Osteoblast (primary cell): ENCODE data around the gene BBOX1. TPM values are rescaled to one million over a fixed set of nuclear protein-coding genes. Genes with fewer than 3 reads are reported as not detected.

Experiments used
- DNase-seq: peaks from one replicate; pipeline ENCODE4 v3.0.0; 2011; ENCODE audit warnings: low spot score, mixed read lengths; ENCODE audit not compliant: insufficient read length; ENCODE audit errors: missing footprints
- H2AFZ ChIP-seq: 2 replicates; pipeline ENCODE4 v1.6.0; 2011; ENCODE audit warnings: mild to moderate bottlenecking, low read length
- H3K27ac ChIP-seq: 2 replicates; pipeline ENCODE4 v1.5.1; 2011; ENCODE audit warnings: mild to moderate bottlenecking, low read depth, low read length, moderate library complexity
- H3K27me3 ChIP-seq: 2 replicates; pipeline ENCODE4 v1.6.0; 2012; ENCODE audit warnings: mild to moderate bottlenecking, control low read depth, inconsistent platforms, low read length, moderate library complexity; ENCODE audit not compliant: insufficient read depth
- H3K36me3 ChIP-seq: 2 replicates; pipeline ENCODE4 v1.5.1; 2011; ENCODE audit warnings: mild to moderate bottlenecking, low read length, control low read depth, moderate library complexity; ENCODE audit not compliant: insufficient read depth
- H3K4me1 ChIP-seq: 2 replicates; pipeline ENCODE4 v1.5.1; 2011; ENCODE audit warnings: mild to moderate bottlenecking, low read length, control low read depth, moderate library complexity; ENCODE audit not compliant: insufficient read depth
- H3K4me2 ChIP-seq: 2 replicates; pipeline ENCODE4 v1.6.0; 2011; ENCODE audit warnings: mild to moderate bottlenecking, low read length; ENCODE audit not compliant: insufficient read depth
- H3K4me3 ChIP-seq: fragments of 200-600 bp; sonication (generic); 3 replicates; pipeline ENCODE4 v1.5.1; 2012; ENCODE audit warnings: mild to moderate bottlenecking, low read length, inconsistent platforms; ENCODE audit not compliant: insufficient read depth
- H3K79me2 ChIP-seq: 2 replicates; pipeline ENCODE4 v1.6.0; 2012; ENCODE audit warnings: mild to moderate bottlenecking, low read length, control low read depth, inconsistent platforms; ENCODE audit not compliant: insufficient read depth
- H3K9me3 ChIP-seq: 2 replicates; pipeline ENCODE4 v1.5.1; 2011; ENCODE audit warnings: low read depth, low read length, control low read depth
- H4K20me1 ChIP-seq: 2 replicates; pipeline ENCODE4 v1.6.0; 2012; ENCODE audit warnings: mild to moderate bottlenecking, low read length, control low read depth; ENCODE audit not compliant: insufficient read depth
- CTCF ChIP-seq: IDR thresholded peaks from 2 replicates; pipeline ENCODE4 v1.5.1; 2011; ENCODE audit warnings: mild to moderate bottlenecking, low read depth, low read length, moderate library complexity; ENCODE audit errors: extremely low read depth
- total RNA-seq: library from RNA; depleted of rRNA; stranded (reverse); fragments of >200 nt; gene quantifications from 2 replicates; pipeline ENCODE4 v1.2.3, GENCODE V29; 2012

The BBOX1 gene
- total RNA-seq, 1 donor, result 0.36 TPM

GRCh38 chr11:27002431-27002830, 38.2 kb upstream of the BBOX1 start:
- no peak overlapping the region for H2AFZ ChIP-seq
- no peaks in the 10 kb centered on the region for H4K20me1 ChIP-seq
- H3K27me3 ChIP-seq, result no peaks in the 10 kb centered on the region
- no peak overlapping the region for H3K27ac ChIP-seq
- H3K36me3 ChIP-seq, result no peaks in the 10 kb centered on the region
- TF ChIP-seq CTCF, result no peak
- no peak for DNase-seq
- no peaks in the 10 kb centered on the region for H3K9me3 ChIP-seq
- H3K4me2 ChIP-seq, result no peak overlapping the region
- H3K79me2 ChIP-seq, result no peaks in the 10 kb centered on the region
- H3K4me1 ChIP-seq, result no peaks in the 10 kb centered on the region
- H3K4me3 ChIP-seq, result no peak overlapping the region

- Histone ChIP-seq H3K27ac (no peak overlapping the region), H3K9me3 (no peaks in the 10 kb centered on the region), H4K20me1 (no peaks in the 10 kb centered on the region), H3K4me1 (no peaks in the 10 kb centered on the region), H3K79me2 (no peaks in the 10 kb centered on the region), H3K4me3 (no peak overlapping the region), H3K4me2 (no peak overlapping the region), H2AFZ (no peak overlapping the region), H3K27me3 (no peaks in the 10 kb centered on the region), H3K36me3 (no peaks in the 10 kb centered on the region)
- no peak for TF ChIP-seq CTCF
- no peak for DNase-seq
These were observed 37.8 kb upstream of the BBOX1 start for GRCh38 chr11:27002838-27003237.

- Histone ChIP-seq H3K4me2 (no peak overlapping the region), H3K4me1 (no peaks in the 10 kb centered on the region), H3K36me3 (no peaks in the 10 kb centered on the region), H3K27ac (no peak overlapping the region), H2AFZ (no peak overlapping the region), H3K4me3 (no peak overlapping the region), H3K79me2 (no peaks in the 10 kb centered on the region), H4K20me1 (no peaks in the 10 kb centered on the region), H3K27me3 (no peaks in the 10 kb centered on the region), H3K9me3 (no peaks in the 10 kb centered on the region)
- TF ChIP-seq CTCF, result no peak
- no peak for DNase-seq
These were observed 36.5 kb upstream of the BBOX1 start for GRCh38 chr11:27004103-27004502.

GRCh38 chr11:27008811-27009535, 31.6 kb upstream of the BBOX1 start:
- Histone ChIP-seq H3K4me2 (no peak overlapping the region), H3K36me3 (no peaks in the 10 kb centered on the region), H3K9me3 (no peaks in the 10 kb centered on the region), H3K79me2 (no peaks in the 10 kb centered on the region), H3K27me3 (no peaks in the 10 kb centered on the region), H3K4me3 (no peak overlapping the region), H4K20me1 (no peaks in the 10 kb centered on the region), H3K4me1 (peaks cover 21% of the 10 kb centered on the region), H3K27ac (no peak overlapping the region), H2AFZ (no peak overlapping the region)
- TF ChIP-seq CTCF, result no peak
- DNase-seq, result no peak
